KBM-7 (cell line): Measurements from ENCODE around the gene AKAP12.
"Not testable (repeated sequence)": the region's sequence is repeated elsewhere in the genome, so short reads cannot be mapped to it uniquely, and the experiment has no call there.

Experiments
- DNase-seq: peaks from one replicate; pipeline ENCODE4 v3.0.0-alpha.2; 2015
- in situ Hi-C: fragments of 300-500 bp; cut with MboI; formaldehyde crosslinking; loops from 2 replicates; pipeline ENCODE4 v1.14.3; 2020; ENCODE audit warnings: low sequenced_read_pairs, low pct_unique_long_range_greater_than_20kb, mixed read lengths

AKAP12 gene

GRCh38 chr6:151326116-151326825, 86.5 kb downstream of the AKAP12 start:
- DNase-seq, result no peak
- in situ Hi-C loops, result loop anchor here (25.0 kb wide), 1 partner anchor 439 kb away; no protein-coding TSS in a partner anchor

- in situ Hi-C loops, result loop anchor here (25.0 kb wide), 1 partner anchor 440 kb away; no protein-coding TSS in a partner anchor
- DNase-seq, result no peak
These were observed 87.3 kb downstream of the AKAP12 start for GRCh38 chr6:151327101-151327500.

- DNase-seq, result no peak
- in situ Hi-C loops, result loop anchor here (25.0 kb wide), 1 partner anchor 443 kb away; no protein-coding TSS in a partner anchor
These were observed 90.4 kb downstream of the AKAP12 start for GRCh38 chr6:151330130-151330696.

- in situ Hi-C loops, result loop anchor here (25.0 kb wide), 1 partner anchor 449 kb away; no protein-coding TSS in a partner anchor
- DNase-seq, result no peak
These were observed 96.2 kb downstream of the AKAP12 start for GRCh38 chr6:151335930-151336329.

GRCh38 chr6:151338651-151339200, 99.0 kb downstream of the AKAP12 start:
- in situ Hi-C loops, result loop anchor here (25.0 kb wide), 1 partner anchor 451 kb away; no protein-coding TSS in a partner anchor
- DNase-seq, result no peak

GRCh38 chr6:151339369-151339768, 99.6 kb downstream of the AKAP12 start:
- in situ Hi-C loops, result loop anchor here (25.0 kb wide), 1 partner anchor 452 kb away; no protein-coding TSS in a partner anchor
- DNase-seq, result no peak

GRCh38 chr6:151340219-151340978, 100.6 kb downstream of the AKAP12 start:
- in situ Hi-C loops, result loop anchor here (25.0 kb wide), 1 partner anchor 453 kb away; no protein-coding TSS in a partner anchor
- DNase-seq, result no peak

- in situ Hi-C loops, result loop anchor here (25.0 kb wide), 1 partner anchor 454 kb away; no protein-coding TSS in a partner anchor
- no peak for DNase-seq
These were observed 101.9 kb downstream of the AKAP12 start for GRCh38 chr6:151341476-151342195.

GRCh38 chr6:151342750-151343149, 103.0 kb downstream of the AKAP12 start:
- in situ Hi-C loops, result loop anchor here (25.0 kb wide), 1 partner anchor 455 kb away; no protein-coding TSS in a partner anchor
- DNase-seq, result not testable (repeated sequence)

- in situ Hi-C loops, result loop anchor here (25.0 kb wide), 1 partner anchor 462 kb away; no protein-coding TSS in a partner anchor
These were observed 110.0 kb downstream of the AKAP12 start for GRCh38 chr6:151349651-151350270.

GRCh38 chr6:151350442-151351145, 110.8 kb downstream of the AKAP12 start:
- DNase-seq, result no peak
- in situ Hi-C loops, result no loop called here

More at GRCh38 chr6:151349651-151350270, 110.0 kb downstream of the AKAP12 start:
- no peak for DNase-seq

- DNase-seq, result no peak
- in situ Hi-C loops, result no loop called here
These were observed 111.5 kb downstream of the AKAP12 start for GRCh38 chr6:151351146-151351700.

- in situ Hi-C loops, result no loop called here
- no peak for DNase-seq
These were observed 112.0 kb downstream of the AKAP12 start for GRCh38 chr6:151351731-151352130.

- in situ Hi-C loops, result no loop called here
- peak; percentile 77 for DNase-seq
These were observed 112.9 kb downstream of the AKAP12 start for GRCh38 chr6:151352410-151353396.

- DNase-seq, result no peak
- in situ Hi-C loops, result no loop called here
These were observed 114.0 kb downstream of the AKAP12 start for GRCh38 chr6:151353795-151354194.

- DNase-seq, in situ Hi-C loops: not testable (repeated sequence)
These were observed 117.2 kb downstream of the AKAP12 start for GRCh38 chr6:151356983-151357382.
